Osteoblast (primary cell): ENCODE data around the gene RUFY4. TPM values are rescaled to one million over a fixed set of nuclear protein-coding genes. Genes with fewer than 3 reads are reported as not detected.

Experiments used
- DNase-seq: peaks from one replicate; pipeline ENCODE4 v3.0.0; 2011; ENCODE audit warnings: low spot score, mixed read lengths; ENCODE audit not compliant: insufficient read length; ENCODE audit errors: missing footprints
- H2AFZ ChIP-seq: 2 replicates; pipeline ENCODE4 v1.6.0; 2011; ENCODE audit warnings: mild to moderate bottlenecking, low read length
- H3K27ac ChIP-seq: 2 replicates; pipeline ENCODE4 v1.5.1; 2011; ENCODE audit warnings: mild to moderate bottlenecking, low read depth, low read length, moderate library complexity
- H3K27me3 ChIP-seq: 2 replicates; pipeline ENCODE4 v1.6.0; 2012; ENCODE audit warnings: mild to moderate bottlenecking, control low read depth, inconsistent platforms, low read length, moderate library complexity; ENCODE audit not compliant: insufficient read depth
- H3K36me3 ChIP-seq: 2 replicates; pipeline ENCODE4 v1.5.1; 2011; ENCODE audit warnings: mild to moderate bottlenecking, low read length, control low read depth, moderate library complexity; ENCODE audit not compliant: insufficient read depth
- H3K4me1 ChIP-seq: 2 replicates; pipeline ENCODE4 v1.5.1; 2011; ENCODE audit warnings: mild to moderate bottlenecking, low read length, control low read depth, moderate library complexity; ENCODE audit not compliant: insufficient read depth
- H3K4me2 ChIP-seq: 2 replicates; pipeline ENCODE4 v1.6.0; 2011; ENCODE audit warnings: mild to moderate bottlenecking, low read length; ENCODE audit not compliant: insufficient read depth
- H3K4me3 ChIP-seq: fragments of 200-600 bp; sonication (generic); 3 replicates; pipeline ENCODE4 v1.5.1; 2012; ENCODE audit warnings: mild to moderate bottlenecking, low read length, inconsistent platforms; ENCODE audit not compliant: insufficient read depth
- H3K79me2 ChIP-seq: 2 replicates; pipeline ENCODE4 v1.6.0; 2012; ENCODE audit warnings: mild to moderate bottlenecking, low read length, control low read depth, inconsistent platforms; ENCODE audit not compliant: insufficient read depth
- H3K9me3 ChIP-seq: 2 replicates; pipeline ENCODE4 v1.5.1; 2011; ENCODE audit warnings: low read depth, low read length, control low read depth
- H4K20me1 ChIP-seq: 2 replicates; pipeline ENCODE4 v1.6.0; 2012; ENCODE audit warnings: mild to moderate bottlenecking, low read length, control low read depth; ENCODE audit not compliant: insufficient read depth
- CTCF ChIP-seq: IDR thresholded peaks from 2 replicates; pipeline ENCODE4 v1.5.1; 2011; ENCODE audit warnings: mild to moderate bottlenecking, low read depth, low read length, moderate library complexity; ENCODE audit errors: extremely low read depth
- total RNA-seq: library from RNA; depleted of rRNA; stranded (reverse); fragments of >200 nt; gene quantifications from 2 replicates; pipeline ENCODE4 v1.2.3, GENCODE V29; 2012

Gene RUFY4
- total RNA-seq, 1 donor = not detected

- no peaks in the 10 kb centered on the region for H3K79me2 ChIP-seq
- H3K27me3 ChIP-seq = peaks cover 51% of the 10 kb centered on the region
- no peak overlapping the region for H3K4me3 ChIP-seq
- no peak for TF ChIP-seq CTCF
- no peak overlapping the region for H3K4me2 ChIP-seq
- no peak overlapping the region for H2AFZ ChIP-seq
- H3K36me3 ChIP-seq = no peaks in the 10 kb centered on the region
- no peaks in the 10 kb centered on the region for H4K20me1 ChIP-seq
- no peak overlapping the region for H3K27ac ChIP-seq
- H3K4me1 ChIP-seq = no peaks in the 10 kb centered on the region
- no peak for DNase-seq
- H3K9me3 ChIP-seq = no peaks in the 10 kb centered on the region
These were observed 68.5 kb downstream of the RUFY4 start for GRCh38 chr2:218137514-218137913.

GRCh38 chr2:218138047-218138446 lies 69.0 kb downstream of the RUFY4 start:
- no peaks in the 10 kb centered on the region for H3K79me2 ChIP-seq
- H3K27ac ChIP-seq = no peak overlapping the region
- no peaks in the 10 kb centered on the region for H4K20me1 ChIP-seq
- H3K4me1 ChIP-seq = no peaks in the 10 kb centered on the region
- H3K9me3 ChIP-seq = no peaks in the 10 kb centered on the region
- no peak for DNase-seq
- no peak overlapping the region for H2AFZ ChIP-seq
- H3K4me2 ChIP-seq = no peak overlapping the region
- H3K27me3 ChIP-seq = peaks cover 52% of the 10 kb centered on the region
- H3K4me3 ChIP-seq = no peak overlapping the region
- no peaks in the 10 kb centered on the region for H3K36me3 ChIP-seq
- TF ChIP-seq CTCF = no peak

Other genes starting within 250 kb of the RUFY4 start
- gene TNS1, start 66.3 kb upstream of the RUFY4 start, total RNA-seq = 45.7 and 48.9 TPM in 2 replicates
- not detected in 2 replicates for gene CXCR2, start 56.8 kb downstream of the RUFY4 start, total RNA-seq
- not detected in 2 replicates for gene CXCR1, start 97.7 kb downstream of the RUFY4 start, total RNA-seq
- gene ARPC2, start 147.9 kb downstream of the RUFY4 start, total RNA-seq = 301 and 315 TPM in 2 replicates
- 0.36 TPM in 1 of 2 replicates, not detected in the other for gene GPBAR1, start 191.8 kb downstream of the RUFY4 start, total RNA-seq
- 85.7 and 97.0 TPM in 2 replicates for gene AAMP, start 200.9 kb downstream of the RUFY4 start, total RNA-seq
- gene PNKD, start 201.3 kb downstream of the RUFY4 start, total RNA-seq = 23.2 and 24.2 TPM in 2 replicates
- 155 and 187 TPM in 2 replicates for gene TMBIM1, start 223.2 kb downstream of the RUFY4 start, total RNA-seq